ENCODE data around the gene SCAF1.

GRCh38 chr19:49678985-49679770, 37.2 kb downstream of the SCAF1 start:
- TF ChIP-seq CTCF (IDR thresholded peaks at IDR 0.05) (no peak), EZH2 (IDR thresholded peaks at IDR 0.05; ENCODE audit: borderline replicate concordance, insufficient read depth, low read depth, low read length, poor library complexity, severe bottlenecking) (no peak)
